A673 (cell line): ENCODE results near the gene KCNQ2. TPM values are rescaled to one million over a fixed set of nuclear protein-coding genes. Genes with fewer than 3 reads are reported as not detected.

Experiments
- BruUV-seq: library from RNA; stranded (reverse); fragments of 400-500 nt; replicated peaks from 2 replicates; lab custom pipeline; 2021; lab: Mats Ljungman, UMichigan
- CTCF ChIA-PET: fragments of 300-600 bp; sonication (Branson Sonifier 250); formaldehyde crosslinking; loops from one replicate; lab custom pipeline; 2022; ENCODE audit warnings: antibody characterized with exemption; lab: Charles Lee
- POLR2A ChIA-PET: fragments of 300-600 bp; sonication (Branson Sonifier 250); formaldehyde crosslinking; loops from one replicate; lab custom pipeline; 2022; ENCODE audit warnings: antibody characterized with exemption; ENCODE audit not compliant: low non-redundant PET; lab: Charles Lee
- DNase-seq: peaks from one replicate; pipeline ENCODE4 v3.0.0-alpha.2; 2015; ENCODE audit warnings: low spot score
- H3K27ac ChIP-seq: fragments of 200-600 bp; sonication (generic); 2 replicates; pipeline ENCODE4 v1.5.1; 2016; ENCODE audit warnings: mixed run types, low read depth, mild to moderate bottlenecking, mixed read lengths, antibody characterized with exemption, low read length; ENCODE audit not compliant: poor library complexity, severe bottlenecking
- H3K27me3 ChIP-seq: fragments of 200-600 bp; sonication (generic); replicated peaks from 2 replicates; pipeline ENCODE4 v1.6.1; 2017; ENCODE audit warnings: mixed run types, low read depth, mild to moderate bottlenecking, mixed read lengths, antibody characterized with exemption, low read length; ENCODE audit not compliant: insufficient read depth, poor library complexity
- H3K36me3 ChIP-seq: fragments of 200-600 bp; sonication (generic); 2 replicates; pipeline ENCODE4 v1.6.1; 2016; ENCODE audit warnings: mixed run types, mild to moderate bottlenecking, mixed read lengths, antibody characterized with exemption, low read length; ENCODE audit not compliant: insufficient read depth, poor library complexity, severe bottlenecking
- H3K4me1 ChIP-seq: fragments of 200-600 bp; sonication (generic); 2 replicates; pipeline ENCODE4 v1.6.1; 2017; ENCODE audit warnings: mixed run types, mild to moderate bottlenecking, mixed read lengths, antibody characterized with exemption, low read length; ENCODE audit not compliant: insufficient read depth, poor library complexity, severe bottlenecking
- H3K4me3 ChIP-seq: fragments of 200-600 bp; sonication (generic); 2 replicates; pipeline ENCODE4 v1.5.1; 2016; ENCODE audit warnings: low read depth, mixed run types, mild to moderate bottlenecking, mixed read lengths, low read length; ENCODE audit not compliant: poor library complexity, severe bottlenecking
- H3K9me3 ChIP-seq: fragments of 200-600 bp; sonication (generic); 2 replicates; pipeline ENCODE4 v1.6.1; 2016; ENCODE audit warnings: mixed run types, low read depth, mild to moderate bottlenecking, mixed read lengths, antibody characterized with exemption, low read length; ENCODE audit not compliant: poor library complexity, severe bottlenecking
- CTCF ChIP-seq: fragments of 300-800, 200-600 bp; sonication (generic); conservative IDR thresholded peaks from 2 replicates; pipeline ENCODE4 v1.5.1; 2017; ENCODE audit warnings: low read depth, mild to moderate bottlenecking, antibody characterized with exemption, low read length, moderate library complexity, mixed read lengths
- EZH2 ChIP-seq: fragments of 200-600 bp; sonication (generic); IDR thresholded peaks from 2 replicates; pipeline ENCODE4 v1.6.1; 2017; ENCODE audit warnings: borderline replicate concordance, low read depth, mild to moderate bottlenecking, mixed read lengths, antibody characterized with exemption, low read length; ENCODE audit not compliant: poor library complexity, severe bottlenecking
- intact Hi-C: fragments of 100-400 bp; cut with micrococcal nuclease; formaldehyde crosslinking; loops from one replicate; pipeline ENCODE4 v1.10.0; 2022; ENCODE audit not compliant: unreplicated experiment
- total RNA-seq: library from RNA; stranded (reverse); gene quantifications from 2 replicates; pipeline ENCODE4 v1.2.3, GENCODE V29; 2021

The KCNQ2 gene
- total RNA-seq, 1 experiment from 2014 or later, result 6.6 TPM

GRCh38 chr20:63494084-63494419 lies 21.6 kb upstream of the KCNQ2 start:
- H3K4me1 ChIP-seq, result no peaks in the 10 kb centered on the region
- no peak overlapping the region for H3K4me3 ChIP-seq
- no peaks in the 10 kb centered on the region for H3K36me3 ChIP-seq
- intact Hi-C loops, result no loop called here
- ChIA-PET CTCF (no interaction called here), POLR2A (no interaction called here)
- no peak for DNase-seq
- no TSS peak for BruUV-seq
- no peak for TF ChIP-seq EZH2
- no peak for TF ChIP-seq CTCF
- no peaks in the 10 kb centered on the region for H3K9me3 ChIP-seq
- H3K27ac ChIP-seq, result no peak overlapping the region
- H3K27me3 ChIP-seq, result peaks cover 8% of the 10 kb centered on the region

GRCh38 chr20:63493563-63494020 lies 21.1 kb upstream of the KCNQ2 start:
- Histone ChIP-seq H3K4me1 (no peaks in the 10 kb centered on the region), H3K36me3 (no peaks in the 10 kb centered on the region), H3K9me3 (no peaks in the 10 kb centered on the region), H3K27ac (no peak overlapping the region), H3K27me3 (peaks cover 13% of the 10 kb centered on the region), H3K4me3 (no peak overlapping the region)
- DNase-seq, result no peak
- ChIA-PET CTCF (no interaction called here), POLR2A (no interaction called here)
- intact Hi-C loops, result no loop called here
- no TSS peak for BruUV-seq
- TF ChIP-seq EZH2 (no peak), CTCF (no peak)

GRCh38 chr20:63492982-63493381 lies 20.5 kb upstream of the KCNQ2 start:
- Histone ChIP-seq H3K4me3 (no peak overlapping the region), H3K27me3 (peaks cover 10% of the 10 kb centered on the region), H3K27ac (no peak overlapping the region), H3K36me3 (no peaks in the 10 kb centered on the region), H3K9me3 (no peaks in the 10 kb centered on the region), H3K4me1 (no peaks in the 10 kb centered on the region)
- BruUV-seq, result no TSS peak
- POLR2A ChIA-PET, result no interaction called here
- DNase-seq, result no peak
- TF ChIP-seq CTCF (no peak), EZH2 (no peak)
- CTCF ChIA-PET, result no interaction called here
- intact Hi-C loops, result no loop called here
